Vagina (tissue), 2 donors: ENCODE data around the gene OSM. TPM values are rescaled to one million over a fixed set of nuclear protein-coding genes. Genes with fewer than 3 reads are reported as not detected.
A peak's percentile ranks its signal among the peaks of the same experiment; 100 is the strongest.

Experiments
- DNase-seq, 2 donors: peaks; one replicate each; pipeline ENCODE4 v3.0.0-alpha.2; 2017; ENCODE audit errors: extremely low spot score in 2 of 2
- H3K27ac ChIP-seq: fragments of 200-600 bp; sonication (generic); one replicate; pipeline ENCODE4 v1.5.1; 2019
- H3K27me3 ChIP-seq: fragments of 200-600 bp; sonication (generic); one replicate; pipeline ENCODE4 v1.5.1; 2019
- H3K36me3 ChIP-seq, 2 donors: fragments of 200-600 bp; sonication (generic); one replicate each; pipeline ENCODE4 v1.5.1; 2017 to 2019
- H3K4me1 ChIP-seq: fragments of 200-600 bp; sonication (generic); one replicate; pipeline ENCODE4 v1.5.1; 2019
- H3K4me3 ChIP-seq, 2 donors: fragments of 200-600 bp; sonication (generic); 1 replicate in 1 of 2; 2 replicates in 1 of 2; pipeline ENCODE4 v1.5.1; 2016 to 2019
- H3K9me3 ChIP-seq: fragments of 200-600 bp; sonication (generic); one replicate; pipeline ENCODE4 v1.5.1; 2019
- POLR2A ChIP-seq, 2 donors: fragments of 450-650 bp; IDR thresholded peaks; one replicate each; pipeline ENCODE4 v1.6.1; 2017; ENCODE audit warnings: antibody characterized with exemption in 2 of 2, mild to moderate bottlenecking in 2 of 2, moderate library complexity in 2 of 2
- POLR2AphosphoS5 ChIP-seq, 2 donors: sonication (generic); formaldehyde crosslinking; IDR thresholded peaks; one replicate each; pipeline ENCODE4 v1.9.0; 2017; ENCODE audit warnings: antibody characterized with exemption in 2 of 2, mild to moderate bottlenecking in 2 of 2, low read depth in 1 of 2; ENCODE audit not compliant: insufficient read depth in 1 of 2
- intact Hi-C: fragments of 100-400 bp; cut with DNase I; formaldehyde crosslinking; loops from one replicate; pipeline ENCODE4 v1.15.1; 2023
- total RNA-seq: library from RNA; depleted of rRNA; stranded (reverse); fragments of >200 nt; gene quantifications from one replicate; pipeline ENCODE4 v1.2.3, GENCODE V29; 2016
- TF ChIP-seq, protein P1 (sequence below), 3 experiments: fragments of 450-650 bp in 2 of 3; fragments of 200-600 bp in 1 of 3; sonication (generic) in 1 of 3; IDR thresholded peaks; one replicate each; pipeline ENCODE4 v1.5.1; 2017 to 2019; ENCODE audit warnings: antibody characterized with exemption in 3 of 3, mild to moderate bottlenecking in 2 of 3, moderate library complexity in 2 of 3

OSM gene
- total RNA-seq, 1 donor from 2014 or later = not detected

DNA sequence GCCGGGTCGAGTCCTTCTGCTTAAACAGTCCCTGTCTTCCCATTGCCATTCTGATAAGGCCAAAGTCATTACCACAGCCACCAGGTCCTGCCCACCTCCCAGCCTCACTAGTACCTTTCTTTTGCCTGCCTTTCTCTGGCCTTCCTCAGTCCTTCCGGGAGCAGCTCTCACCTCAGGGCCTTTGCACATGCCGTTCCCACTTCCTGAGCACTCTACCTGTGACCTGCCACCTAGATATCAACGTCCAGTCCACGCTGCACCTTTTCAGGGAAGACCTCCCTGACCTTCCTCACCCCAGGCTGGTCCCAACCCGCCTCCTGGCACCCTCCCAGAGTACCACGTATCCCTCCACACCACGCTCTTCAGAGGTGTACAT is 7.8 kb upstream of the OSM start:
- H3K27ac ChIP-seq = no peak overlapping the region
- no peaks in the 10 kb centered on the region for H3K27me3 ChIP-seq
- H3K4me3 ChIP-seq = no peak overlapping the region
- TF ChIP-seq POLR2AphosphoS5 (IDR thresholded peaks at IDR 0.05; ENCODE audit: insufficient read depth in 1 of 2, low read depth in 1 of 2) (no peak), POLR2A (IDR thresholded peaks at IDR 0.05) (no peak)
- TF ChIP-seq, protein P1, sequence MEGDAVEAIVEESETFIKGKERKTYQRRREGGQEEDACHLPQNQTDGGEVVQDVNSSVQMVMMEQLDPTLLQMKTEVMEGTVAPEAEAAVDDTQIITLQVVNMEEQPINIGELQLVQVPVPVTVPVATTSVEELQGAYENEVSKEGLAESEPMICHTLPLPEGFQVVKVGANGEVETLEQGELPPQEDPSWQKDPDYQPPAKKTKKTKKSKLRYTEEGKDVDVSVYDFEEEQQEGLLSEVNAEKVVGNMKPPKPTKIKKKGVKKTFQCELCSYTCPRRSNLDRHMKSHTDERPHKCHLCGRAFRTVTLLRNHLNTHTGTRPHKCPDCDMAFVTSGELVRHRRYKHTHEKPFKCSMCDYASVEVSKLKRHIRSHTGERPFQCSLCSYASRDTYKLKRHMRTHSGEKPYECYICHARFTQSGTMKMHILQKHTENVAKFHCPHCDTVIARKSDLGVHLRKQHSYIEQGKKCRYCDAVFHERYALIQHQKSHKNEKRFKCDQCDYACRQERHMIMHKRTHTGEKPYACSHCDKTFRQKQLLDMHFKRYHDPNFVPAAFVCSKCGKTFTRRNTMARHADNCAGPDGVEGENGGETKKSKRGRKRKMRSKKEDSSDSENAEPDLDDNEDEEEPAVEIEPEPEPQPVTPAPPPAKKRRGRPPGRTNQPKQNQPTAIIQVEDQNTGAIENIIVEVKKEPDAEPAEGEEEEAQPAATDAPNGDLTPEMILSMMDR (IDR thresholded peaks at IDR 0.05) = no peak
- DNase-seq = no peak
- no peaks in the 10 kb centered on the region for H3K9me3 ChIP-seq
- peaks cover 30% of the 10 kb centered on the region for H3K4me1 ChIP-seq
- intact Hi-C loops = no loop called here
- H3K36me3 ChIP-seq = no peaks in the 10 kb centered on the region

DNA sequence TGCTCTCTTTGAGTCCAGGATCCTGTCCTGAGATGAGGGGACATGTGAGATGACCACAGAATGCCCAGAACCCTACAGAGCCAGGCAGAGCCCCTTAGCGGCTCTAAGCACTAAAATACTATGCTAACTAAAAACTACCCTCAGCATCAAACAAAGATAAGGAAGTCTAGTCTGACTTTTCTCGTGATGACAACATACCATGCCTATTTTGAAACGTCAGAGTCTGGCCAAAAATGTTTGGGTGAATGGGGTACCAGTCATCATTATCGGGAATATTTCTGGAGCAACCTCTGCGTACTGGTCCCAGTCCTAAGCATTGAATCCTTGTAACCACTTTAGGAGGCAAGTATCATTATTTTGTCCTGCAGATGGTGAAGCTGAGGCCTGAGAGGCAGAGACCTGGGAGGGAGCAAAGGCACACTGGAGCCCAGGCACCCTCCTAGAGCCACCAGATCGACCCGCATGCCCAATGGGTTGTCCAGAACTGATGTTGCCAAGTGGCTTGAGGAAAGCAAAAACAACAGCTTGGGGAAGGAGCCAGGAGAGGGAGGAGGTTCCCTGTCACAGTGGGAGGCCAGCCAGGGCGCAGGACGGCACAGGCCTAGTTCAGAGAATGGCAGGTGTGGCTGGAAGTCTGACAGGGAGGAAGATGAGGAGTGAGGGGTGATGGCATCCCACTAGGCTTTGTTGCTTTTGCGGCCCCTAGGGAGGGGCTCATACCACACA is 7.2 kb upstream of the OSM start:
- intact Hi-C loops = no loop called here
- H3K4me3 ChIP-seq = no peak overlapping the region

DNA sequence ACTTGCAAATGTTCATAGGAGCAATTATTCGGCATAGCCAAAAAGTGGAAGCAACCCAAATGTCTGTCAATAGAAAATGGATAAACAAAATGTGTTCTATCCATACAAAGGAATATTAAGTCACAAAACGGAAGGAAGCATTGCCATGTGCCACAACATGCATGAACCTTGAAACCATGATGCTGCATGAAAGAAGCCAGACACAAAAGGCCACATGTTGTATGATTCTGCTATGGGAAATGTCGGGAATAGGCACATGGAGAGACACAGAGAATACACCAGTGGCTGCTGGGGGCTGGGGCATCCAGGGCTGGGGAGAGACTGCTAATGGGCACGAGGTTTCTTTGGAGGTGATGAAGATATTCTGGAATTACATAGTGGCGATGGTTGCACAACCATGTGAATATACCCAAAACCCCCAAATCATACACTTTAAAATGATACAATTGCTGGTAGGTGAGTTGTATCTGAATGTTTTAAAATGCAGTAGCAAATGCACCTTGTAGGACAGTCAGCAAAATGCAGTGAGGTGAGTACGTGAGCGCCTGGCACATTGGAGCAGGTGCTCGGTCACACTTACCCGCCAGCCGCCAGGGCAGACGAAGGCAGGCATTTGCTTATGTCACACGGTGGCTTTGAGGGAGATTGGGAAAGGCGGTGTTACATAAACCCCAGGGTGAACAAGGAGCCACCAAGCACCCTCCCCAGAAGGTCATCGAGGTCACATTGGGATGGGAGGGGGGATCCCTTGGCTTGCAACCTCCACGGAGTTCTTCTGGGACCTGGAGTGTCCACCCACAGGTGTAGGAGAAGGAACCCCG is 6.3 kb upstream of the OSM start:
- Histone ChIP-seq H3K4me1 (peaks cover 18% of the 10 kb centered on the region), H3K36me3 (no peaks in the 10 kb centered on the region), H3K27ac (no peak overlapping the region), H3K4me3 (no peak overlapping the region), H3K27me3 (no peaks in the 10 kb centered on the region), H3K9me3 (no peaks in the 10 kb centered on the region)
- intact Hi-C loops = no loop called here
- no peak for DNase-seq
- TF ChIP-seq, protein P1 (IDR thresholded peaks at IDR 0.05) = no peak
- TF ChIP-seq POLR2A (IDR thresholded peaks at IDR 0.05) = no peak
- TF ChIP-seq POLR2AphosphoS5 (IDR thresholded peaks at IDR 0.05; ENCODE audit: insufficient read depth in 1 of 2, low read depth in 1 of 2) = no peak

More for the DNA sequence above, 7.2 kb upstream of the OSM start:
- TF ChIP-seq POLR2AphosphoS5 (IDR thresholded peaks at IDR 0.05; ENCODE audit: insufficient read depth in 1 of 2, low read depth in 1 of 2) (no peak), POLR2A (IDR thresholded peaks at IDR 0.05) (no peak)
- TF ChIP-seq, protein P1 (IDR thresholded peaks at IDR 0.05) = no peak
- Histone ChIP-seq H3K27me3 (no peaks in the 10 kb centered on the region), H3K4me1 (peaks cover 27% of the 10 kb centered on the region), H3K27ac (no peak overlapping the region), H3K9me3 (no peaks in the 10 kb centered on the region), H3K36me3 (no peaks in the 10 kb centered on the region)
- no peak for DNase-seq

DNA sequence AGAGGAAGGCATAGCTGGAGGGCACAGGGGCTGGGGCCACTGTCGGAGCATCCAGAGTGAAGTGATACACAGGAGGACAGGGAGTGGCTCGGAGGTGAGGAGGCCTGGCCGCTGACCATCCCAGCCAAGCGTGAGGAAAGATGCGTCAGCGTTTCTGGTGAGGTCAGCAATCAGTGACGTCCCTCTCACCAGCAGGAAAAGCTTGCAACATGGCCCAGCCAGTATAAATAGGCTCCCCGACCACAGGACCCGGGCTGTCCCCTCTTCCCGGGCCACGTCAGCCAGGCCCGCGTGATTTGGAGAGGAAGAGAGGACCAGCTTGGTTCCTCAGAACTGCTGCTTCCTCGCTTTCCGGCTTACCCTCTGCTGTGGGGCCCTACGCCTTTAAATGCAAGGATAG is 4.2 kb upstream of the OSM start:
- H3K36me3 ChIP-seq = no peaks in the 10 kb centered on the region
- TF ChIP-seq POLR2AphosphoS5 (IDR thresholded peaks at IDR 0.05; ENCODE audit: insufficient read depth in 1 of 2, low read depth in 1 of 2) = peak in 1 of 2 donors; percentile 35
- peak in 1 of 2 donors; percentile 9 for TF ChIP-seq POLR2A (IDR thresholded peaks at IDR 0.05)
- TF ChIP-seq, protein P1 (IDR thresholded peaks at IDR 0.05) = no peak
- intact Hi-C loops = no loop called here
- no peak overlapping the region for H3K27ac ChIP-seq
- no peak overlapping the region for H3K4me3 ChIP-seq
- no peaks in the 10 kb centered on the region for H3K4me1 ChIP-seq
- H3K27me3 ChIP-seq = no peaks in the 10 kb centered on the region
- H3K9me3 ChIP-seq = no peaks in the 10 kb centered on the region
- DNase-seq = no peak

DNA sequence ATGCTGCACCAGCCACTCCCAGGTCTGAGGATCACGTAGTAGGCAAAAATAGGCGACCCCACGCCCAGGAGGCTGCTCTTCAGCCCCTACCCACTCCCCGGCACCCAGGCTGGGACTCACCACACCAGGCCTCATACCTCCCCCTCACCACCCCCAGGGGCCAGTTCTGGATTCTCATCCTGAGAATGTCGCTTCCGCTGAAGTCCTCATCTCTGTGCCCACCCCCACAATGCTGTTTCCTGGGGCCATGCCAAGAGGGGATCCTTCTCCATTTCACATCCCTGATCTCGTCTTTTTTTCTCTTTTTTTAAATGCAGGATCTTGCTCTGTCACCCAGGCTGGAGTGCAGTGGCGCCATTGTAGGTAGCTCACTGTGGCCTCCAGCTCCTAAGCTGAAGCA is 1.7 kb upstream of the OSM start:
- Histone ChIP-seq H3K4me1 (peaks cover 4% of the 10 kb centered on the region), H3K9me3 (no peaks in the 10 kb centered on the region), H3K27me3 (no peaks in the 10 kb centered on the region), H3K27ac (no peak overlapping the region), H3K4me3 (no peak overlapping the region), H3K36me3 (no peaks in the 10 kb centered on the region)
- DNase-seq = no peak
- TF ChIP-seq, protein P1 (IDR thresholded peaks at IDR 0.05) = no peak
- no peak for TF ChIP-seq POLR2AphosphoS5 (IDR thresholded peaks at IDR 0.05; ENCODE audit: insufficient read depth in 1 of 2, low read depth in 1 of 2)
- TF ChIP-seq POLR2A (IDR thresholded peaks at IDR 0.05) = no peak
- intact Hi-C loops = no loop called here
